Neutrophil (primary cell): Measurements from ENCODE around the gene IGF2R.

Experiments used
- H3K27ac ChIP-seq: fragments of 200-600 bp; sonication (generic); 2 replicates; pipeline ENCODE4 v1.5.1; 2016; ENCODE audit warnings: mild to moderate bottlenecking, moderate library complexity
- H3K27me3 ChIP-seq: fragments of 200-600 bp; sonication (generic); 2 replicates; pipeline ENCODE4 v1.6.0; 2016; ENCODE audit warnings: mild to moderate bottlenecking
- H3K36me3 ChIP-seq: fragments of 200-600 bp; sonication (generic); 2 replicates; pipeline ENCODE4 v1.5.1; 2017
- H3K4me1 ChIP-seq, 2 experiments: fragments of 200-600 bp in 1 of 2; sonication (generic) in 1 of 2; 1 replicate in 1 of 2; 2 replicates in 1 of 2; pipeline versions ENCODE4 v1.5.1 to v1.6.1; 2013 to 2016; ENCODE audit warnings: low read depth in 1 of 2, low read length in 1 of 2, mild to moderate bottlenecking in 1 of 2, moderate library complexity in 1 of 2; ENCODE audit not compliant: control insufficient read depth in 1 of 2, insufficient read depth in 1 of 2
- H3K4me3 ChIP-seq, 2 experiments: fragments of 200-600 bp in 1 of 2; sonication (generic) in 1 of 2; 1 replicate in 1 of 2; 2 replicates in 1 of 2; pipeline ENCODE4 v1.5.1; 2013 to 2016; ENCODE audit warnings: low read depth in 1 of 2, low read length in 1 of 2, mild to moderate bottlenecking in 1 of 2, moderate library complexity in 1 of 2
- H3K9me3 ChIP-seq: fragments of 200-600 bp; sonication (generic); 2 replicates; pipeline ENCODE4 v1.5.1; 2016
- CTCF ChIP-seq: fragments of 200-600 bp; sonication (generic); IDR thresholded peaks from 2 replicates; pipeline ENCODE4 v1.5.1; 2016; ENCODE audit warnings: antibody characterized with exemption

IGF2R gene

GRCh38 chr6:159945801-159946392, 23.0 kb upstream of the IGF2R start:
- Histone ChIP-seq H3K4me3 (no peak overlapping the region), H3K9me3 (no peaks in the 10 kb centered on the region), H3K27ac (peak overlapping the region; percentile 84), H3K36me3 (no peaks in the 10 kb centered on the region), H3K4me1 (peaks cover 51 to 66% of the 10 kb centered on the region in 2 experiments), H3K27me3 (no peaks in the 10 kb centered on the region)
- TF ChIP-seq CTCF: no peak

- Histone ChIP-seq H3K4me3 (no peak overlapping the region), H3K36me3 (no peaks in the 10 kb centered on the region), H3K4me1 (peaks cover 57 to 67% of the 10 kb centered on the region in 2 experiments), H3K27me3 (no peaks in the 10 kb centered on the region), H3K27ac (no peak overlapping the region), H3K9me3 (no peaks in the 10 kb centered on the region)
- TF ChIP-seq CTCF: no peak
These were observed 22.0 kb upstream of the IGF2R start for GRCh38 chr6:159946912-159947311.

GRCh38 chr6:159948199-159948598, 20.7 kb upstream of the IGF2R start:
- TF ChIP-seq CTCF: no peak
- Histone ChIP-seq H3K4me3 (no peak overlapping the region), H3K27ac (peak overlapping the region; percentile 11), H3K4me1 (peaks cover 57 to 67% of the 10 kb centered on the region in 2 experiments), H3K9me3 (no peaks in the 10 kb centered on the region), H3K36me3 (no peaks in the 10 kb centered on the region), H3K27me3 (no peaks in the 10 kb centered on the region)

GRCh38 chr6:159951772-159952171, 17.1 kb upstream of the IGF2R start:
- Histone ChIP-seq H3K4me3 (peak overlapping the region; percentile 31 to 50), H3K27ac (peak overlapping the region; percentile 95), H3K9me3 (no peaks in the 10 kb centered on the region), H3K36me3 (no peaks in the 10 kb centered on the region), H3K27me3 (no peaks in the 10 kb centered on the region), H3K4me1 (peaks cover 58 to 72% of the 10 kb centered on the region in 2 experiments)
- TF ChIP-seq CTCF: no peak

- H3K4me1 ChIP-seq: peaks cover 65 to 75% of the 10 kb centered on the region in 2 experiments
- no peak for TF ChIP-seq CTCF
- H3K27me3 ChIP-seq: no peaks in the 10 kb centered on the region
- H3K4me3 ChIP-seq: peak overlapping the region; percentile 45 to 50
- H3K9me3 ChIP-seq: no peaks in the 10 kb centered on the region
- H3K27ac ChIP-seq: peak overlapping the region; percentile 95
- no peaks in the 10 kb centered on the region for H3K36me3 ChIP-seq
These were observed 16.4 kb upstream of the IGF2R start for GRCh38 chr6:159952289-159953005.
